ENCODE measurements around the gene CDC73. TPM values are rescaled to one million over a fixed set of nuclear protein-coding genes. Genes with fewer than 3 reads are reported as not detected.

CDC73 gene
- total RNA-seq, 1 experiment from 2014 or later, result 62.5 TPM

DNA sequence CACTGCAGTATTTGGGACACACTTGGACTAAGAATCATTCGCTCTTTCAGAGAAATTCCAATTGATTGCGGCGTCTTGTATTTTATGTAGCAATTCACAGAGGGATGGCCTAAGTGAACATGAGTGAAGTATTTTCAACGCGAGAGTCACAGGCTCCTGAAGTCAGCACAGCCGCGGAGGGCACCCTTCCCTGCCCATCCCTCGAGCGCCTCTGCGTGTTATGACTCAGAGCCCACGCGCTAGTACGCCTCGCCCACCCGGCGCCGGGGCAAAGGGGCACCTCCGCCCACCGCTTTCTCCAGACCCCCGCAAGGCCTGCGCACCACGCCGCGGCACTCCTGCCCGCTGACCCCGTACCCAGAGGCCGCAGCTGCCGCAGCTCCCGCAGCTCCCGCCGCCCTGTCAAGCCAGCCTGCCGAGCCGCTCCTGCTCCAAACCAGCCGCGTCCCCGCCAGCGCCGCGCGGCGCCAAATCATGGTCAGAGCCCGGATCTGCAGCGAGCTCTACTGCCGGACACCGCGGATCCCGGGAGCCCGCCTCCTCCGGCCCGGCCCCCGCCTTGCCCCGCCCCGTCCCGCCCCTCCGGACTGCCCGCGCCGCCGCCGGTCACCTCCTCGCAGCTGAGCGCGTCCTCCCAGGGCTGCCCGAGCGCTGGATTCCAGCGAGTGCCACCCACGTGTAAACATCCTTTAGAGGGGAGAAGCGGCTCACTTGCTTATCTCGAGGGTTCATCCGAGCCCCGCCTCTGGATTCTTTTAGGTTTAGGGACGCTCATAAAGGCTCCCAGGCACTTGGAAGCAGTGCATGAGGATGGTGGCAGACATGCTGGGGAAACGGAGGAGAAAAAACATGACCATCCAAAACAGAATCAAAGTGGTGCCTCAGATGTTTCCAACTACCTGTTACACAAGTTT is 16.7 kb upstream of the CDC73 start, which contains the start of gene GLRX2:
Gene GLRX2, minus strand, starts transcription at position 508 of the 914 bp plus-strand sequence. Its CDS starts 32 bp downstream, at position 476.
- Histone ChIP-seq H3K9me3 (ENCODE audit: control insufficient read depth, low read depth, low read length) (no peaks in the 10 kb centered on the region), H3K4ac (ENCODE audit: low read depth, low read length) (no peak within 1 kb of the TSS), H2BK20ac (ENCODE audit: low read depth, low read length, poor library complexity, severe bottlenecking) (no peak within 1 kb of the TSS), H4K20me1 (ENCODE audit: control insufficient read depth, insufficient read depth, insufficient read length) (no peaks in the 10 kb centered on the region), H3K27me3 (ENCODE audit: insufficient read depth, low read length) (no peaks in the 10 kb centered on the region; the same call in 1 of the 2 replicates), H2BK120ac (ENCODE audit: low read depth, low read length, poor library complexity, severe bottlenecking) (no peak within 1 kb of the TSS), H3T11ph (ENCODE audit: low read length) (no peak within 1 kb of the TSS), H3K4me2 (ENCODE audit: insufficient read depth, insufficient read length, low read length) (peak within 1 kb of the TSS; percentile 69), H2AFZ (ENCODE audit: low read length) (peak within 1 kb of the TSS; percentile 36), H3K23me2 (ENCODE audit: insufficient read length, low read depth, low read length, poor library complexity, severe bottlenecking) (peaks cover 10% of the 10 kb centered on the region), H3K14ac (ENCODE audit: insufficient read depth, low read length) (0 out of 2 replicates have a peak within 1 kb of the TSS, but pooled peaks have one; percentile 24), H4K91ac (ENCODE audit: insufficient read length, low read depth, low read length) (no peak within 1 kb of the TSS), H2AK5ac (ENCODE audit: insufficient read length, low read length) (no peak within 1 kb of the TSS), H4K8ac (replicated peaks; ENCODE audit: insufficient read length, low read depth, low read length) (no peak within 1 kb of the TSS), H3K79me1 (ENCODE audit: insufficient read depth, low read depth, low read length, poor library complexity, severe bottlenecking) (no peaks in the 10 kb centered on the region), H2BK12ac (ENCODE audit: insufficient read length, low read depth, low read length) (no peak within 1 kb of the TSS), H2BK5ac (ENCODE audit: insufficient read length, low read length) (no peak within 1 kb of the TSS), H3K18ac (ENCODE audit: insufficient read length, low read depth, low read length) (no peak within 1 kb of the TSS), H3K56ac (ENCODE audit: insufficient read length, low read depth, low read length) (no peak within 1 kb of the TSS), H3K79me2 (ENCODE audit: insufficient read depth, low read length) (no peaks in the 10 kb centered on the region), H3K27ac (ENCODE audit: insufficient read length, low read depth, low read length) (no peak within 1 kb of the TSS), H3K23ac (ENCODE audit: insufficient read length, low read depth, low read length) (no peak within 1 kb of the TSS), H3K4me1 (ENCODE audit: insufficient read depth, low read length) (no peaks in the 10 kb centered on the region), H2BK15ac (ENCODE audit: low read depth, low read length) (no peak within 1 kb of the TSS), H4K5ac (ENCODE audit: insufficient read length, low read depth, low read length) (no peak within 1 kb of the TSS), H3K9ac (ENCODE audit: extremely low read depth, insufficient read length, low read length) (peak within 1 kb of the TSS; percentile 51)
- TF ChIP-seq, protein P1, sequence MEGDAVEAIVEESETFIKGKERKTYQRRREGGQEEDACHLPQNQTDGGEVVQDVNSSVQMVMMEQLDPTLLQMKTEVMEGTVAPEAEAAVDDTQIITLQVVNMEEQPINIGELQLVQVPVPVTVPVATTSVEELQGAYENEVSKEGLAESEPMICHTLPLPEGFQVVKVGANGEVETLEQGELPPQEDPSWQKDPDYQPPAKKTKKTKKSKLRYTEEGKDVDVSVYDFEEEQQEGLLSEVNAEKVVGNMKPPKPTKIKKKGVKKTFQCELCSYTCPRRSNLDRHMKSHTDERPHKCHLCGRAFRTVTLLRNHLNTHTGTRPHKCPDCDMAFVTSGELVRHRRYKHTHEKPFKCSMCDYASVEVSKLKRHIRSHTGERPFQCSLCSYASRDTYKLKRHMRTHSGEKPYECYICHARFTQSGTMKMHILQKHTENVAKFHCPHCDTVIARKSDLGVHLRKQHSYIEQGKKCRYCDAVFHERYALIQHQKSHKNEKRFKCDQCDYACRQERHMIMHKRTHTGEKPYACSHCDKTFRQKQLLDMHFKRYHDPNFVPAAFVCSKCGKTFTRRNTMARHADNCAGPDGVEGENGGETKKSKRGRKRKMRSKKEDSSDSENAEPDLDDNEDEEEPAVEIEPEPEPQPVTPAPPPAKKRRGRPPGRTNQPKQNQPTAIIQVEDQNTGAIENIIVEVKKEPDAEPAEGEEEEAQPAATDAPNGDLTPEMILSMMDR (conservative IDR thresholded peaks at IDR 0.05), result no peak
- Mint-ChIP-seq H3K27ac (peak within 1 kb of the TSS; percentile 73 to 95 (median 86); a peak in 4 of 7 replicates), H3K27me3 (ENCODE audit: low read depth) (peaks cover 13% of the 10 kb centered on the region), H3K36me3 (ENCODE audit: insufficient read depth in 1 of 3, low read depth in 3 of 3) (peaks cover 0 to 5% (median 0%) of the 10 kb centered on the region in 3 experiments; a peak in 1 of 7 replicates), H3K4me3 (peak within 1 kb of the TSS; percentile 81 to 92), H3K9me3 (no peaks in the 10 kb centered on the region), H3K4me1 (peaks cover 12 to 13% of the 10 kb centered on the region in 2 experiments)
- peak; percentile 91 for DNase-seq
- no CpG with 5 or more reads among the region's 73 CpGs for WGBS (ENCODE audit: extremely low coverage, insufficient read length, low lambda C conversion rate)

Measured in H9 (cell line).